Neuron (in vitro differentiated cells): ENCODE measurements around the gene PDIA2.

Experiments used
- H2AFZ ChIP-seq: one replicate; pipeline ENCODE4 v1.6.1; 2013; ENCODE audit warnings: low read depth, mild to moderate bottlenecking, inconsistent platforms, low read length, moderate library complexity
- H3K27me3 ChIP-seq: one replicate; pipeline ENCODE4 v1.6.1; 2013; ENCODE audit warnings: low read length; ENCODE audit not compliant: insufficient read depth
- H3K36me3 ChIP-seq: one replicate; pipeline ENCODE4 v1.6.1; 2013; ENCODE audit warnings: low read length; ENCODE audit not compliant: insufficient read depth
- H3K4me1 ChIP-seq: one replicate; pipeline ENCODE4 v1.6.1; 2013; ENCODE audit warnings: low read length; ENCODE audit not compliant: insufficient read depth
- H3K4me3 ChIP-seq: 2 replicates; pipeline ENCODE4 v1.5.1; 2013; ENCODE audit warnings: mild to moderate bottlenecking, low read length, moderate library complexity
- H3K9me3 ChIP-seq: one replicate; pipeline ENCODE4 v1.6.1; 2013; ENCODE audit warnings: low read length

PDIA2 gene

DNA sequence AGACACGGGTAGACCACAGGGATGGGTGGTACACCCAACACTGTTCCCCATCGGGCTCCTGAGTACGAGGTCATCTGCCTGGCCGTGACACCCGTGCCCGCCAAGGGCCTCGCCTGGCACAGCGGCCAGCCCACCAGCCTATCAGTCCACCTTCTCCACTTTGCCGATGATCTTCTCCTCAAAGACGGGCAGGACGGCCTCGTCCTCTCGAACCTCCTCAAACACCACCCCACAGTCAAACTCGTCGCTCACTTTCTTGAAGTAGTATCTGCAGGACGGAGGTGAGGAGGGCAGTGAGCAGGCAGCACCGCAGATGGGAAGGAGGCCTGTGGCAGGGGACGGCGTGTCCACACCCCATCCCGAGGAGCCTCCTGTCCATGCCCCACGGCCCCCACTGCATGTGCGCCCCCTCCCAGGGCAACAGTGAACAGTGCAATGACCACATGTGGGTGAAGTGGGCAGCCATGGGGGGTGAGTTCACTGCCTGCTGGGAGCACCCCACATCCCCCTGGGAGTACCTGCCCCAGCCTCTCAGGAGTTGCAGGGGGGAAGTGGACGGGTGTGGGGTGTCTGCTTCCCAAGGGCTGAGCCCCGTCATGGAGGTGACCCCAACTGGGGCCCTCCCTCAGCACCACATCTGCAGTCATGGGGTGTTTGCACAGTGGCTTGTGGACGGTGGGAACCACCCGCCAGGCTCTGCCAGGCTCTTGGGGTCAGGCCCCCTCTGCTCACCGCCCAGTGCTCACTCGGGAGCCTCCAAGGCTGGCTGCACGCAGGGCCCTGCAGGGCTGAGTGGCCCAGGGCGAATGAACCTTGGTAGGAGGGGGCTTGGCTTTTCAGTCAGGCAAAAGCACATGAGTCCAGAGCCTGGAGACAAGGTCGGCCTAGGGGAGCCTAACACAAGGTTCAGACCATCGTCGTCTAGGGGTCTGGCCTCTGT, 5.3 kb downstream of the PDIA2 start:
- Histone ChIP-seq H3K9me3 (peaks cover 16% of the 10 kb centered on the region), H3K4me1 (no peaks in the 10 kb centered on the region), H2AFZ (no peak overlapping the region), H3K36me3 (peaks cover 50% of the 10 kb centered on the region), H3K27me3 (no peaks in the 10 kb centered on the region), H3K4me3 (no peak overlapping the region)

DNA sequence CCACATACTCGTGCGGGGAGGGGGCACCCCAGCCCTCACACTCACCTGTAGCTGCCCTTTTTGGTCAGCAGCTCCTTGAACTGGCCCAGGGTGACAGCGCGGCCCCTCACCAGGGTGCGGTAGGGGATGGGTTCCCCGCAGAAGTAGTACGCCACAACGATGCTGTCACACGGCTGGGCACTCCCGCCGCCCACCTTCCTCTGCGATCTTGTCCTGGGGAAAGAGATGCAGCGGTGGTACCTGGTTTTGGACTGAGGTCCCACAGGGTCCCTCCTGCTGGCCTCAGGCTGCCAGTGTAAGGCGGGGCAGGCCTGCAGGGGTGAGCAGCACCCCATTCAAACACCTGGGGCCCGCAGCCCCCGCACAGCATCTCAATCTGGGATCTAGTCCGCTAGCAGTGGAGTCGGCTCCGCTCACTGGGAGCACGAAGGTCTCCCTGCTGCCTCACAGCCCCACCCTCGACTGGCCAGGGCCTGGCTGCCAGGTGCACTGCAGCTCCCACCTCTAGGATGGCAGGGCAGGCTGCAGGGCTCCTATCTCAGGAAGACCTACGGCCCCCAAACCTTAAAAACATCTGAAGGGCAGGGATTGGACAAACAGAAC, 6.5 kb downstream of the PDIA2 start:
- Histone ChIP-seq H3K4me3 (no peak overlapping the region), H3K27me3 (no peaks in the 10 kb centered on the region), H3K36me3 (peaks cover 55% of the 10 kb centered on the region)

DNA sequence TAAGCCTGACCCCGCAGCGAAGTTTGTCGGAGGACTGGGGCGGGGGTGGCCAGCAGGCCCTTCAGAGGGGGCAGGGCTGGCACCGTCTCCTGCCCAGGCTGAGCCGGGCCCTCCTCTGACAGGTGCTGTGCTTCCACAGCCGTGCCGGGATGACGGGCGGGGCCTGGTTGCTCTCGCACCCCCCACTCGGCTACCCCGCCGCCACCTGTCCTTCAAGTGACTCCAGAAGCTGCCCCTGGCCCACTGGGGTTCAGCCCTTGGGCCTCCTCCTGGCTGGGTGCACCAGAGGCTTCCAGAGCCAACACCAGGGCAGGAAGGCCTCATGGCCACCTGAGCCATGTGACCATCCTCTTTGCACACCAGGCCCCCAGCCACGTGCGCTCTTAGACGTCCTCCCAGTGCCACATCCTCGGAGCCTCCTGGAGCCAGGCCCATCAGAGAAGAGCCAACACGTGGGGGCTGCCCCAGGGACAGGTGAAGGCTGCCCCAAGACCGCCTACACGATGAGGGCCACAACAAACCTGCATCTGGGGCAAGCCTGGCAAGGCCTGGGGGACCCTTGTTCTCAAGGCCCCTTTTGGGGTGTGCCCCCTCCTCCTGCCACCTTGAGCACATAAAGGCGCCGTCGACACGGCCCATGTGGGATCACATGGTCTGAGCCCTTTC, 7.2 kb downstream of the PDIA2 start:
- Histone ChIP-seq H2AFZ (no peak overlapping the region), H3K4me1 (no peaks in the 10 kb centered on the region), H3K36me3 (peaks cover 55% of the 10 kb centered on the region), H3K4me3 (no peak overlapping the region), H3K27me3 (no peaks in the 10 kb centered on the region), H3K9me3 (peaks cover 13% of the 10 kb centered on the region)

More for the DNA sequence above, 6.5 kb downstream of the PDIA2 start:
- Histone ChIP-seq H3K4me1 (no peaks in the 10 kb centered on the region), H2AFZ (no peak overlapping the region), H3K9me3 (peaks cover 15% of the 10 kb centered on the region)

DNA sequence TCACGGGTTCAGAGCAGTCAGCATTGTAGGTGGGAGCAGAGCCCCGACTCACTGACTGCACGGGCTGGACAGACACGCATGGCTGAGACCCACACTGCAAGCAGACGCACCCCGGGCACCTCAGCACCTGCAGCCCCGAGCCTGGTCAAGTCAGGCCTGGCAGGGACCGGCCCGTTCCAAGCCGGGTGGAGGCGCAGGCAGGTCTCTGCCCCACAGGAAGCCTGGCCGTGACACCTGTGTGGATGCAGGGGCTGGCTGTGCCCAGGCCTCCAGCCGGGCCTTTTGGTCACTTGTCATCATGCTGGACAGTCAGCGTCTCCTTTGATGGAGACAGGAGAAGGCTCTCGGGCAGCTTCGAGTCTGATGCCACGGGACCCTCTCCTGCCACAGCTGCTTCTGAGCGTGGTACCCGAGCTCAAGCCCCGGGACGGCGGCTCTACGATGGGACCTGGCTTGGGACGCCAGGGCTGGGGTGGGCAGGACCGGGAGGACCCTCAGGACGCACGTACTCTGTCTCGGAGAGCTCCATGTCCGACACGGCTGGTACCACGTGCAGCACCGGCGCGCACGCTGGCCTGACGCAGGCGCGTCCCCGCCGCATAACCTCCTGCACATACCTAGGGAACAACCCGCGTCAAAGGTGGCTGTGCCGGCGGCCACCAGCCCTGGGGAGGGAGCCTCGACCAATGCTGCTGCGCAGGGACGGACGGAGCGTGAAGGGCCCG, 7.9 kb downstream of the PDIA2 start:
- no peak overlapping the region for H2AFZ ChIP-seq
- H3K9me3 ChIP-seq: peaks cover 10% of the 10 kb centered on the region
- H3K4me1 ChIP-seq: no peaks in the 10 kb centered on the region
- no peak overlapping the region for H3K4me3 ChIP-seq
- H3K27me3 ChIP-seq: no peaks in the 10 kb centered on the region
- H3K36me3 ChIP-seq: peaks cover 55% of the 10 kb centered on the region

DNA sequence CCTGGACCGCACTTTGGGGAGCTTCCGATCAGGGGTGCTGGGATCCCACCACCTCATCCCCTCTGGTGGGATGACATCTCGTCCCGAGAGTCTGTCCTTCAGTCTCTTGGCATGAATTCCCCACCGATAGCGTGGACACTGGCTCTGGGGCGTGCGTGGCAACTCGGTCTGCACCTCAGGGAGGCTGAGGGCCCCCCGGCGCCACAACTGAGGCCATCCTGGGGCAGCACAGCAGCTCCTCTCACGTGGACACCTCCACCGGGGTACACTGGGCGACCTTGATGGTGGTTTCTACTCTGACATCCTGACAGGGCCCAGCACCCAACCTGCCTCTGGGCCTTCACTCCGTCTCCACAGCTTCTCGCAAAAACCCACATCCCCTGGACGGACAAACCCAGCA, 8.6 kb downstream of the PDIA2 start:
- Histone ChIP-seq H3K36me3 (peaks cover 56% of the 10 kb centered on the region), H2AFZ (no peak overlapping the region), H3K4me1 (no peaks in the 10 kb centered on the region)

DNA sequence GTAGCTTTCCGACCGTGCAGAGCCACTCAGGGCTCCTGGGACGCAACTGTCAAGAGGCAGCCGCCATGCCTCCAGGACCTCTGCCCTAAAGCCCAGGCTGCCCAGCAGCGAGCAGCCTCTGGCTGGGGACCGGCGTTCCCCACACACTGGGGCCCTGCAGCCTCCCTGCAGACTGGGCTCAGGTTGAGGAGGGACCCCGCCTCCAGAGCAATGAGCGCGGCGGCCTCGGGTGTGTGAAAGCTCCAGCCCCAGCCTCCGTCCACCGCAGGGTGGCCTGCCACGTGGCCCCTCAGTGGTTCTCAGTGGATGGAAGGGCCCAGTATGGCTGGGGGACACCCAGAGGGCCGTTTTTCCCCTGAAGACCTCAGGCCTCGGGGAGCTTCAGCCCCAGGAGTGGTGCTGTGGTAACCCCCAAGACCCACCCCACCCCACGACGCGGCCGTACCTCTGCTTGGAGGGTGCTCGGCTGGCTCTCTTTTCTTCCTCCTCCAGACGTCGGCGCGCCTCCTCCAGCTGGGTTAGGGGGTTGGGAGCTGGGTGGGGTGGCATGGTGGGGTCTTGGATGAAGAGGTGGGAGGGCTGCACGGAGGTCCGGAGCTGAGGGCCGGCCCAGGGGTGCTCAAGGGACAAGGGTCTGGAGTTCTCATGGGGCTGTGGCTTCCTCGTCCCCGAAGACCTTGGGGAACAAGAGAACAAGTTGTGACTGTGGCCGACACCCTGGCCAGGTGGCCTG, 10.2 kb downstream of the PDIA2 start:
- Histone ChIP-seq H2AFZ (no peak overlapping the region), H3K9me3 (peaks cover 3% of the 10 kb centered on the region), H3K36me3 (peaks cover 59% of the 10 kb centered on the region), H3K27me3 (no peaks in the 10 kb centered on the region), H3K4me3 (no peak overlapping the region), H3K4me1 (no peaks in the 10 kb centered on the region)

More for the DNA sequence above, 8.6 kb downstream of the PDIA2 start:
- no peaks in the 10 kb centered on the region for H3K27me3 ChIP-seq
- peaks cover 7% of the 10 kb centered on the region for H3K9me3 ChIP-seq
- no peak overlapping the region for H3K4me3 ChIP-seq

DNA sequence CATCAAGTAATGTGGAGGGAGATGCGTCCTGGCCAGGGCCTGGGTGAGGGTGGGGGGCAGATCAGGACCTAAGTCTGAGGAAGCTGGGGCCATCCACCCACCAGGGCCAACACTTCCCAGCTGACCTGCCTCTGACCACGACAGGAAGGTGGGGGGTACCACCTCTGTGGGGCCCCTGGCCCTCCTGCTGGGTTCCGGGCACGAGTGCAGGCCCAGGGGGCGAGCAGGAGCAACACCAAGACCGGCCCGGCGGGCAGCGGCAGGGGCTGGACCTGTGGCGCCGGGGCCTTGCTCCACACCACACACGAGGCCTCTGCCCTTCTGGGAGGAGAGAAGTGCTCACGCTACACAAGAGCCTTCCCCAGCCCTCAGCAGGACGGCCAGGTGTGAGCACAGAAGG, 13.3 kb downstream of the PDIA2 start:
- Histone ChIP-seq H3K9me3 (no peaks in the 10 kb centered on the region), H3K27me3 (no peaks in the 10 kb centered on the region), H3K36me3 (peaks cover 40% of the 10 kb centered on the region)

DNA sequence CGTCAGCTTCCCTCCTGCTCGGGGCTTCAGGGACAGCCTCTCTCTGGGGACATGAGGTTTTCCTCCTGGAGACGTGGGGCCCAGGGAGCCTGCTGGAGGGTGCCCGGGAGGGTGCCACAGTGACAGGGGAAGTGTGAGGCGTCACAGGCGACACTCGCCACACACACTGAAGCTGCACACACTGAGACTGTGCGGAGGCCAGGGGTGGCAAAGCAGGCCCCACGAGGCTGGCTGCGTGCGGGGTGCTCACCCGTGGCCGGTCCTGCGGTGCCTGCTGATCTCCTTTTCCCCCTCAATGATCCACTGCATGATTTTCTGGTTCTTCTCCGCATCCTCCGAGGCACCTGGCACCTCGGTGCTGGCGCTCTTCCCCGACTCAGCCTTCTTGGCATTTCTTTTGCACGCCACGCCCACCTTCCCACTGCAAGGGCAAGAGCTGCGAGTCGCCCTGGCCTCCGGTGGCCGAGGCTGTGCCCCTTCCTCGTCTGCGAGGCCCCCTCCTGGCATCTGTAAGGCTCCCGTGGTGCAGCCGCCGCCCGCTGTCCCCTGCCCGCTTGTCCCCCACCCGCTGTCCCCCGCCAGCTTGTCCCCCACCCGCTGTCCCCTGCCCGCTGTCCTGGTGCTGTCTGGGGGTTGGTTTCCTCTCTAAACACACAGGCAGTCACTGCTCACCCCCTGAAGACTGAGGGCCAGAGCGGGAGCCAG, 14.0 kb downstream of the PDIA2 start:
- H3K4me3 ChIP-seq: no peak overlapping the region
- no peaks in the 10 kb centered on the region for H3K4me1 ChIP-seq
- no peaks in the 10 kb centered on the region for H3K9me3 ChIP-seq
- no peaks in the 10 kb centered on the region for H3K27me3 ChIP-seq
- peaks cover 35% of the 10 kb centered on the region for H3K36me3 ChIP-seq
- H2AFZ ChIP-seq: no peak overlapping the region

More for the DNA sequence above, 13.3 kb downstream of the PDIA2 start:
- Histone ChIP-seq H3K4me1 (no peaks in the 10 kb centered on the region), H2AFZ (no peak overlapping the region), H3K4me3 (no peak overlapping the region)

DNA sequence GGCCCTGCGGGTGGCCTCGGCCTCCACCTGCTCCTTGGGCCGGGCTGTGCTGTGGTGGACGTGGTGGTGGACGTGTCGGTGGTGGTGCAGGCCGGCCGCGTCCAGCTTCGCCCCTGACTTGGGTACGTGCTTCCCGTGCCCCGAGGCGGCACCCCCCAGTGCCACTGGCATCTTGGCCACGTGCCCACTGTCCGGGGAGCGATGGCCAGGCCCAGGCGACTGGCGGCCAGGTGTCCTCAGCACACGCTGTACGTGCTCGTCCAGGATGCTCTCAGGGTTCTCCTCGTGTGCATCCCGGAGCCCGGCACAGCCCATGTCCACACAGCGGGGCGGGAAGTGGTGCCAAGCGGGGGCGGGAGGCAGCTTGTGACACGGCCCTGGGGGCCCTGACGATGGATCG, 14.9 kb downstream of the PDIA2 start:
- H3K27me3 ChIP-seq: no peaks in the 10 kb centered on the region
- no peaks in the 10 kb centered on the region for H3K9me3 ChIP-seq
- peaks cover 33% of the 10 kb centered on the region for H3K36me3 ChIP-seq
- H3K4me3 ChIP-seq: no peak overlapping the region
- H3K4me1 ChIP-seq: no peaks in the 10 kb centered on the region
- no peak overlapping the region for H2AFZ ChIP-seq

DNA sequence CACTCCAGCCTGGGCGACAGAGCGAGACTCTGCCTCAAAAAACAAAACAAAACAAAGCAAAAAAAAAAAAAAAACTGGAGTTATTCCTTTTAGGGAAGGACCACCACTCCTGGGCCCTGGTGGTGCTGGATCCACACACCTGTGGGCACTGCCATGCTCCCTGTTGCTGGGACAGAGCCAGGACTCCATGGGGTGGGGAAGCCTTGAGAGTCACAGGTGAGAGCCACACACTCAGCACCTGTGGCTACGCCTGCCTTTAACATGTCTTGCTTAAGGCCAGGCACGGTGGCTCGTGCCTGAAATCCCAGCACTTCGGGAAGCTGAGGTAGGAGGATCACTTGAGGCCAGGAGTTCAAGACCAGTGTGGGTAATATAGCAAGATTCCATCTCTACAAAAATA, 18.3 kb downstream of the PDIA2 start:
- Histone ChIP-seq H3K36me3 (peaks cover 34% of the 10 kb centered on the region), H2AFZ (no peak overlapping the region), H3K27me3 (no peaks in the 10 kb centered on the region), H3K4me3 (no peak overlapping the region), H3K9me3 (no peaks in the 10 kb centered on the region), H3K4me1 (no peaks in the 10 kb centered on the region)

DNA sequence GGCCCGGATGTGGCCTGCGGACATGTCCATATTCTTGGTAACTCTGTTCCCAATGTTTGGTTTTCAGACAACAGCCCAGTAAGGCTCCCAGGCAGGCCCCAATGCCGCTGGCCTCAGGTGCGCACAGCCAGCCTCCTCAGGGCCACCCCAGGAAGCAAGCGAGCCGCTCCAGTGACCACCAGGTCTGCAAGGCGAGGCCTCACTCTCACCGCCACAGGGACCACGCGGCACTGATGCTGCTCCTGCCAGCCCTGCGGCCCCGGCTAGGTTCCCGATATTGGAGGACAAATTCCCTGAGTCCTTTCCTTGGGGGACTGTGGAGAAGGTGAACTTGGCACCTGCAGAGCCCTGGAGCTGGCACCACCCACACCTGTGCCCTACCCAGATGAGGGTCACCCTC, 19.0 kb downstream of the PDIA2 start:
- Histone ChIP-seq H3K36me3 (peaks cover 35% of the 10 kb centered on the region), H3K4me3 (no peak overlapping the region), H2AFZ (no peak overlapping the region), H3K9me3 (no peaks in the 10 kb centered on the region), H3K4me1 (no peaks in the 10 kb centered on the region), H3K27me3 (no peaks in the 10 kb centered on the region)
